ENCODE results near the gene TPCN1. TPM values are rescaled to one million over a fixed set of nuclear protein-coding genes. Genes with fewer than 3 reads are reported as not detected.
A peak's percentile ranks its signal among the peaks of the same experiment; 100 is the strongest.

Gene TPCN1
- polyA plus RNA-seq, 1 of the 3 experiments (the other 2 are of a cell fraction) = 15.7 TPM

GRCh38 chr12:113334786-113335539 lies 113.7 kb downstream of the TPCN1 start, which contains the start of gene SLC8B1:
Gene SLC8B1 (minus strand): TSS chr12:113335109. CDS start chr12:113332878, 2,231 bp downstream.
- ChIA-PET CTCF (interaction anchor here (0.8 kb wide), 1 partner anchor 120 kb away, joined by 3 read pairs; no protein-coding TSS in a partner anchor), POLR2A (interaction anchor here (0.5 to 0.9 kb wide), 2 partner anchors 87 to 143 kb away, joined by 3 read pairs; partner anchors contain the start of gene SDSL)
- TF ChIP-seq, protein P1, sequence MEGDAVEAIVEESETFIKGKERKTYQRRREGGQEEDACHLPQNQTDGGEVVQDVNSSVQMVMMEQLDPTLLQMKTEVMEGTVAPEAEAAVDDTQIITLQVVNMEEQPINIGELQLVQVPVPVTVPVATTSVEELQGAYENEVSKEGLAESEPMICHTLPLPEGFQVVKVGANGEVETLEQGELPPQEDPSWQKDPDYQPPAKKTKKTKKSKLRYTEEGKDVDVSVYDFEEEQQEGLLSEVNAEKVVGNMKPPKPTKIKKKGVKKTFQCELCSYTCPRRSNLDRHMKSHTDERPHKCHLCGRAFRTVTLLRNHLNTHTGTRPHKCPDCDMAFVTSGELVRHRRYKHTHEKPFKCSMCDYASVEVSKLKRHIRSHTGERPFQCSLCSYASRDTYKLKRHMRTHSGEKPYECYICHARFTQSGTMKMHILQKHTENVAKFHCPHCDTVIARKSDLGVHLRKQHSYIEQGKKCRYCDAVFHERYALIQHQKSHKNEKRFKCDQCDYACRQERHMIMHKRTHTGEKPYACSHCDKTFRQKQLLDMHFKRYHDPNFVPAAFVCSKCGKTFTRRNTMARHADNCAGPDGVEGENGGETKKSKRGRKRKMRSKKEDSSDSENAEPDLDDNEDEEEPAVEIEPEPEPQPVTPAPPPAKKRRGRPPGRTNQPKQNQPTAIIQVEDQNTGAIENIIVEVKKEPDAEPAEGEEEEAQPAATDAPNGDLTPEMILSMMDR (IDR thresholded peaks at IDR 0.05) = no peak
- TF ChIP-seq NFIC (IDR thresholded peaks at IDR 0.05; ENCODE audit: borderline replicate concordance) (no peak), GATA2 (CRISPR knock-in tag; IDR thresholded peaks at IDR 0.05) (no peak), MEF2A (IDR thresholded peaks at IDR 0.05; ENCODE audit: borderline replicate concordance, low read depth) (peak; percentile 44; the same call in 1 of the 2 replicates), TCF12 (IDR thresholded peaks at IDR 0.05) (no peak), MXI1 (IDR thresholded peaks at IDR 0.05; ENCODE audit: low read depth, low read length) (peak; percentile 34; the same call in 1 of the 2 replicates), FOSL2 (IDR thresholded peaks at IDR 0.05; ENCODE audit: borderline replicate concordance, low read depth) (no peak), POLR2AphosphoS5 (IDR thresholded peaks at IDR 0.05; ENCODE audit: low read depth, low read length) (peak; percentile 89), TAF1 (IDR thresholded peaks at IDR 0.05; ENCODE audit: borderline replicate concordance, low read depth, low read length) (peak; percentile 68; the same call in 1 of the 2 replicates), NRF1 (IDR thresholded peaks at IDR 0.05; ENCODE audit: low read depth, low read length) (no peak)
- WGBS (ENCODE audit: low lambda C conversion rate) = 1% methylated on average over 26 of the region's 62 CpGs
- Histone ChIP-seq H4K20me1 (ENCODE audit: insufficient read depth) (no peaks in the 10 kb centered on the region), H3K4me2 (peak within 1 kb of the TSS; percentile 94), H3K79me2 (ENCODE audit: insufficient read depth) (no peaks in the 10 kb centered on the region), H3K4me1 (ENCODE audit: control insufficient read depth in 1 of 2, insufficient read depth in 2 of 2, low read depth in 1 of 2, low read length in 1 of 2) (peaks cover 0 to 13% of the 10 kb centered on the region in 2 experiments; a peak in 1 of 4 replicates), H2AFZ (ENCODE audit: low read depth) (peak within 1 kb of the TSS; percentile 90), H3K9me2 (no peaks in the 10 kb centered on the region), H3F3A (replicated peaks; ENCODE audit: insufficient read depth) (no peaks in the 10 kb centered on the region), H3K9me3 (no peaks in the 10 kb centered on the region), H3K27ac (ENCODE audit: low read depth in 2 of 2, low read length in 1 of 2) (peak within 1 kb of the TSS in 1 of 2 experiments; percentile 51; a peak in 1 of 4 replicates), H3K36me3 (replicated peaks in 1 of 2; ENCODE audit: control insufficient read depth in 1 of 2, insufficient read depth in 2 of 2, low read length in 1 of 2) (no peaks in the 10 kb centered on the region), H3K27me3 (ENCODE audit: insufficient read depth) (no peaks in the 10 kb centered on the region), H3K4me3 (ENCODE audit: low read depth in 2 of 2, low read length in 1 of 2) (peak within 1 kb of the TSS; percentile 63 to 76), H3K9ac (peak within 1 kb of the TSS; percentile 71)
- peak; percentile 99 for DNase-seq

DNA sequence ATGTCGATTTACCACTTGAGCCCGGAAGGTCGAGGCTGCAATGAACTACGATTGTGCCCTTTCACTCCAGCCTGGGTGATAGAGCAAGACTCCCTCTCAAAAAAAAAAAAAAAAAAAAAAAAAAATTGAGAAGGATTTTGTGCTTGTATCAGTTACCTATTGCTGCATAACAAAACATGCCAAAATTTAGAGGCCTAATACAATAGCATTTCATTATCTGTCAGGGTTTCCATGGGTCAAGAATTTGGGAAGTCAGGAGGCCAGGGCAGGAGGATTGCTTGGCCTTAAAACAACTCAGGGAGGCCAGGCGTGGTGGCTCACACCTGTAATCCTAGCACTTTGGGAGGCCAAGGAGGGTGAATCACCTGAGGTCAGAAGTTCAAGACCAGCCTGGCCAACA lies 118.3 kb downstream of the TPCN1 start:
- TF ChIP-seq, protein P2, sequence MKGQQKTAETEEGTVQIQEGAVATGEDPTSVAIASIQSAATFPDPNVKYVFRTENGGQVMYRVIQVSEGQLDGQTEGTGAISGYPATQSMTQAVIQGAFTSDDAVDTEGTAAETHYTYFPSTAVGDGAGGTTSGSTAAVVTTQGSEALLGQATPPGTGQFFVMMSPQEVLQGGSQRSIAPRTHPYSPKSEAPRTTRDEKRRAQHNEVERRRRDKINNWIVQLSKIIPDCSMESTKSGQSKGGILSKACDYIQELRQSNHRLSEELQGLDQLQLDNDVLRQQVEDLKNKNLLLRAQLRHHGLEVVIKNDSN (IDR thresholded peaks at IDR 0.05; ENCODE audit: borderline replicate concordance, low read depth) = no peak
- no peak for TF ChIP-seq FOXM1 (IDR thresholded peaks at IDR 0.05; ENCODE audit: low read depth)
- no peak for TF ChIP-seq TEAD4 (IDR thresholded peaks at IDR 0.05; ENCODE audit: borderline replicate concordance, insufficient read depth)
- no peak for TF ChIP-seq JUND (IDR thresholded peaks at IDR 0.05)
- TF ChIP-seq ELF1 (IDR thresholded peaks at IDR 0.05) = no peak
- no peak for TF ChIP-seq RCOR1 (IDR thresholded peaks at IDR 0.05; ENCODE audit: low read length)
- TF ChIP-seq GABPA (IDR thresholded peaks at IDR 0.05; ENCODE audit: low read depth) = no peak
- TF ChIP-seq FOXJ3 (CRISPR knock-in tag; IDR thresholded peaks at IDR 0.05) = no peak
- Histone ChIP-seq H3K9ac (no peak overlapping the region), H4K20me1 (ENCODE audit: insufficient read depth) (no peaks in the 10 kb centered on the region), H3K9me2 (no peaks in the 10 kb centered on the region), H3K27me3 (ENCODE audit: insufficient read depth) (no peaks in the 10 kb centered on the region), H3K4me3 (ENCODE audit: low read depth in 2 of 2, low read length in 1 of 2) (no peak overlapping the region), H3K27ac (ENCODE audit: low read depth in 2 of 2, low read length in 1 of 2) (no peak overlapping the region), H3K79me2 (ENCODE audit: insufficient read depth) (no peaks in the 10 kb centered on the region), H2AFZ (ENCODE audit: low read depth) (no peak overlapping the region), H3K4me1 (ENCODE audit: control insufficient read depth in 1 of 2, insufficient read depth in 2 of 2, low read depth in 1 of 2, low read length in 1 of 2) (peaks cover 0 to under 1% of the 10 kb centered on the region in 2 experiments; a peak in 1 of 4 replicates), H3K4me2 (no peak overlapping the region), H3K9me3 (no peaks in the 10 kb centered on the region), H3K36me3 (replicated peaks in 1 of 2; ENCODE audit: control insufficient read depth in 1 of 2, insufficient read depth in 2 of 2, low read length in 1 of 2) (no peaks in the 10 kb centered on the region), H3F3A (replicated peaks; ENCODE audit: insufficient read depth) (no peaks in the 10 kb centered on the region)
- DNase-seq = no peak
- 88% methylated on average over 5 of the region's 5 CpGs for WGBS (ENCODE audit: low lambda C conversion rate)
- ChIA-PET POLR2A (no interaction called here), CTCF (no interaction called here)
